HCT116 (cell line): Measurements from ENCODE around the gene URB1.

Experiments
- ATF3 ChIP-seq: IDR thresholded peaks from 2 replicates; pipeline ENCODE4 v1.6.1; 2012
- CTCF ChIP-seq, 3 experiments: fragments of 200-600 bp in 1 of 3; sonication (generic) in 1 of 3; IDR thresholded peaks in 2 of 3; conservative IDR thresholded peaks in 1 of 3; 2 replicates each; pipeline ENCODE4 v1.5.1; 2012 to 2017; ENCODE audit warnings: low read depth in 2 of 3, low read length in 2 of 3, antibody characterized with exemption in 1 of 3, borderline replicate concordance in 1 of 3, control low read depth in 1 of 3, mild to moderate bottlenecking in 1 of 3, mixed read lengths in 1 of 3, mixed run types in 1 of 3, moderate library complexity in 1 of 3; ENCODE audit not compliant: insufficient read depth in 1 of 3
- EZH2phosphoT487 ChIP-seq: fragments of 200-600 bp; IDR thresholded peaks from 2 replicates; pipeline ENCODE4 v1.6.1; 2018; ENCODE audit warnings: antibody characterized with exemption, borderline replicate concordance
- JUND ChIP-seq: IDR thresholded peaks from 2 replicates; pipeline ENCODE4 v1.6.1; 2012
- MAX ChIP-seq: IDR thresholded peaks from 2 replicates; pipeline ENCODE4 v1.6.1; 2012
- POLR2A ChIP-seq: IDR thresholded peaks from 2 replicates; pipeline ENCODE4 v1.7.0; 2011; ENCODE audit warnings: borderline replicate concordance; ENCODE audit not compliant: insufficient read depth, insufficient read length; ENCODE audit errors: extremely low read depth
- POLR2AphosphoS5 ChIP-seq: IDR thresholded peaks from 2 replicates; pipeline ENCODE4 v1.6.1; 2011; ENCODE audit warnings: mild to moderate bottlenecking, low read depth, low read length, moderate library complexity
- RAD21 ChIP-seq: IDR thresholded peaks from 2 replicates; pipeline ENCODE4 v1.6.1; 2012; ENCODE audit warnings: low read depth, mild to moderate bottlenecking
- REST ChIP-seq: IDR thresholded peaks from 2 replicates; pipeline ENCODE4 v1.6.1; 2012; ENCODE audit warnings: low read depth
- SIN3A ChIP-seq: IDR thresholded peaks from 2 replicates; pipeline ENCODE4 v1.6.1; 2012; ENCODE audit warnings: low read depth
- SP1 ChIP-seq: IDR thresholded peaks from 2 replicates; pipeline ENCODE4 v1.6.1; 2012; ENCODE audit warnings: low read depth
- SRF ChIP-seq: IDR thresholded peaks from 2 replicates; pipeline ENCODE4 v1.6.1; 2012; ENCODE audit warnings: low read depth
- TCF7L2 ChIP-seq: IDR thresholded peaks from 2 replicates; pipeline ENCODE4 v1.7.0; 2011; ENCODE audit warnings: borderline replicate concordance, inconsistent platforms; ENCODE audit not compliant: insufficient read depth, insufficient read length; ENCODE audit errors: extremely low read depth

- TF ChIP-seq SIN3A (no peak), RAD21 (no peak), SP1 (no peak), CTCF (IDR thresholded peaks at IDR 0.05 in 2 of 3, conservative IDR thresholded peaks at IDR 0.05 in 1 of 3; ENCODE audit: borderline replicate concordance in 1 of 3, insufficient read depth in 1 of 3, low read depth in 2 of 3, low read length in 2 of 3) (no peak), REST (no peak), POLR2AphosphoS5 (no peak), JUND (no peak), MAX (no peak), POLR2A (no peak), SRF (no peak), EZH2phosphoT487 (no peak), TCF7L2 (no peak), ATF3 (no peak)
These were observed 114.7 kb downstream of the URB1 start for GRCh38 chr21:32278103-32278502.
